GM23338 (cell line): ENCODE data around the gene WFDC12. TPM values are rescaled to one million over a fixed set of nuclear protein-coding genes. Genes with fewer than 3 reads are reported as not detected.

Experiments used
- ATAC-seq: fragments of 200-7000 bp; cut with Tn5 transposase; 3 replicates; pipeline ENCODE4 v1.9.1; 2020
- DNase-seq: peaks from one replicate; pipeline ENCODE4 v3.0.0-alpha.2; 2015; ENCODE audit warnings: low spot score
- H2AFZ ChIP-seq: fragments of 200-600 bp; sonication (generic); 2 replicates; pipeline ENCODE4 v1.8.0; 2016; ENCODE audit warnings: antibody characterized with exemption, mild to moderate bottlenecking, moderate library complexity
- H3F3A ChIP-seq: fragments of 200-600 bp; sonication (generic); replicated peaks from 2 replicates; pipeline ENCODE4 v1.8.0; 2017; ENCODE audit warnings: antibody characterized with exemption, mixed run types, low read depth
- H3K27ac ChIP-seq: fragments of 200-600 bp; sonication (generic); 2 replicates; pipeline ENCODE4 v1.6.1; 2016; ENCODE audit warnings: low read depth
- H3K27me3 ChIP-seq: fragments of 200-600 bp; sonication (generic); 2 replicates; pipeline ENCODE4 v1.8.0; 2016; ENCODE audit warnings: mild to moderate bottlenecking, mixed run types, moderate library complexity; ENCODE audit not compliant: insufficient read depth
- H3K36me3 ChIP-seq: fragments of 200-600 bp; sonication (generic); 2 replicates; pipeline ENCODE4 v1.8.0; 2016; ENCODE audit warnings: mild to moderate bottlenecking; ENCODE audit not compliant: insufficient read depth
- H3K4me1 ChIP-seq: fragments of 200-600 bp; sonication (generic); 2 replicates; pipeline ENCODE4 v1.8.0; 2016; ENCODE audit warnings: mild to moderate bottlenecking, moderate library complexity; ENCODE audit not compliant: insufficient read depth
- H3K4me2 ChIP-seq: fragments of 200-600 bp; sonication (generic); 2 replicates; pipeline ENCODE4 v1.7.1; 2017; ENCODE audit warnings: mixed run types
- H3K4me3 ChIP-seq: fragments of 200-600 bp; sonication (generic); 2 replicates; pipeline ENCODE4 v1.6.1; 2016; ENCODE audit warnings: mixed run types
- H3K79me2 ChIP-seq: fragments of 200-600 bp; sonication (generic); replicated peaks from 2 replicates; pipeline ENCODE4 v1.8.0; 2017; ENCODE audit warnings: mild to moderate bottlenecking; ENCODE audit not compliant: insufficient read depth
- H3K9me2 ChIP-seq: fragments of 200-600 bp; sonication (generic); 2 replicates; pipeline ENCODE4 v1.8.0; 2017; ENCODE audit not compliant: insufficient read depth
- H4K20me1 ChIP-seq: fragments of 200-600 bp; sonication (generic); replicated peaks from 2 replicates; pipeline ENCODE4 v1.8.0; 2017; ENCODE audit warnings: mild to moderate bottlenecking; ENCODE audit not compliant: insufficient read depth
- H3K27ac Mint-ChIP-seq: 2 replicates; pipeline ENCODE4 v1.8.0; 2020; ENCODE audit warnings: inconsistent platforms, mild to moderate bottlenecking, moderate library complexity, mixed read lengths
- H3K27me3 Mint-ChIP-seq: 3 replicates; pipeline ENCODE4 v1.8.0; 2022; ENCODE audit warnings: low read depth, mild to moderate bottlenecking, moderate library complexity, mixed read lengths, inconsistent platforms; ENCODE audit not compliant: insufficient read depth, poor library complexity
- H3K36me3 Mint-ChIP-seq: 3 replicates; pipeline ENCODE4 v1.8.0; 2021; ENCODE audit warnings: low read depth, mild to moderate bottlenecking, inconsistent platforms, moderate library complexity, mixed read lengths
- H3K4me1 Mint-ChIP-seq: 3 replicates; pipeline ENCODE4 v1.8.0; 2020; ENCODE audit warnings: mild to moderate bottlenecking, inconsistent platforms, mixed read lengths
- H3K4me3 Mint-ChIP-seq: 3 replicates; pipeline ENCODE4 v1.8.0; 2021; ENCODE audit warnings: moderate library complexity, mild to moderate bottlenecking, inconsistent platforms, mixed read lengths
- H3K9me3 Mint-ChIP-seq: 3 replicates; pipeline ENCODE4 v1.8.0; 2020; ENCODE audit warnings: moderate library complexity, mild to moderate bottlenecking, inconsistent platforms, mixed read lengths
- CREB1 ChIP-seq: fragments of 250-450 bp; sonication (Bioruptor Pico); IDR thresholded peaks from 2 replicates; pipeline ENCODE4 v1.5.0; 2020; ENCODE audit warnings: low read depth, mild to moderate bottlenecking, moderate library complexity
- EZH2phosphoT487 ChIP-seq: fragments of 200-600 bp; sonication (generic); IDR thresholded peaks from one replicate; pipeline ENCODE4 v1.8.1; 2018; ENCODE audit warnings: antibody characterized with exemption; ENCODE audit not compliant: unreplicated experiment
- JUNB ChIP-seq: IDR thresholded peaks from one replicate; pipeline ENCODE4 v1.6.1; 2016; ENCODE audit warnings: antibody characterized with exemption; ENCODE audit not compliant: unreplicated experiment
- NANOG ChIP-seq: IDR thresholded peaks from 2 replicates; pipeline ENCODE4 v1.6.1; 2016; ENCODE audit warnings: antibody characterized with exemption, borderline replicate concordance
- POLR2AphosphoS5 ChIP-seq: IDR thresholded peaks from 2 replicates; pipeline ENCODE4 v1.6.1; 2016; ENCODE audit warnings: antibody characterized with exemption, low read depth
- STAT1 ChIP-seq: IDR thresholded peaks from one replicate; pipeline ENCODE4 v1.6.1; 2016; ENCODE audit warnings: antibody characterized with exemption; ENCODE audit not compliant: unreplicated experiment
- ZNF114 ChIP-seq: fragments of 250-450 bp; sonication (Bioruptor Pico); IDR thresholded peaks from 2 replicates; pipeline ENCODE4 v1.5.0; 2020; ENCODE audit warnings: mild to moderate bottlenecking, moderate library complexity
- ZNF331 ChIP-seq: fragments of 250-450 bp; sonication (Bioruptor Pico); IDR thresholded peaks from 2 replicates; pipeline ENCODE4 v1.5.0; 2020; ENCODE audit warnings: low read depth, mild to moderate bottlenecking, moderate library complexity
- polyA plus RNA-seq: library from polyadenylated mRNA; unstranded; fragments of >200 nt; fragmentation: Nextera tagmentation; extraction: Ambion mirVana; gene quantifications from 2 replicates; pipeline ENCODE4 v1.2.1, GENCODE V29; 2016
- total RNA-seq: library from RNA; depleted of rRNA; stranded (reverse); fragments of >200 nt; shearing (Covaris generic); gene quantifications from 2 replicates; pipeline ENCODE4 v1.2.3, GENCODE V29; 2014
- TF ChIP-seq, protein P1 (sequence below), 2 experiments: fragments of 200-600 bp in 1 of 2; sonication (generic) in 1 of 2; conservative IDR thresholded peaks; 2 replicates each; pipeline versions ENCODE4 v1.5.1 to v1.6.1; 2016 to 2017; ENCODE audit warnings: antibody characterized with exemption in 2 of 2, low read depth in 2 of 2, mild to moderate bottlenecking in 2 of 2, moderate library complexity in 1 of 2
- TF ChIP-seq, protein P2 (sequence below): IDR thresholded peaks from one replicate; pipeline ENCODE4 v1.6.1; 2018; ENCODE audit warnings: antibody characterized with exemption; ENCODE audit not compliant: unreplicated experiment

WFDC12 gene
- total and polyA plus RNA-seq, 2 experiments from 2014 or later = not detected

DNA sequence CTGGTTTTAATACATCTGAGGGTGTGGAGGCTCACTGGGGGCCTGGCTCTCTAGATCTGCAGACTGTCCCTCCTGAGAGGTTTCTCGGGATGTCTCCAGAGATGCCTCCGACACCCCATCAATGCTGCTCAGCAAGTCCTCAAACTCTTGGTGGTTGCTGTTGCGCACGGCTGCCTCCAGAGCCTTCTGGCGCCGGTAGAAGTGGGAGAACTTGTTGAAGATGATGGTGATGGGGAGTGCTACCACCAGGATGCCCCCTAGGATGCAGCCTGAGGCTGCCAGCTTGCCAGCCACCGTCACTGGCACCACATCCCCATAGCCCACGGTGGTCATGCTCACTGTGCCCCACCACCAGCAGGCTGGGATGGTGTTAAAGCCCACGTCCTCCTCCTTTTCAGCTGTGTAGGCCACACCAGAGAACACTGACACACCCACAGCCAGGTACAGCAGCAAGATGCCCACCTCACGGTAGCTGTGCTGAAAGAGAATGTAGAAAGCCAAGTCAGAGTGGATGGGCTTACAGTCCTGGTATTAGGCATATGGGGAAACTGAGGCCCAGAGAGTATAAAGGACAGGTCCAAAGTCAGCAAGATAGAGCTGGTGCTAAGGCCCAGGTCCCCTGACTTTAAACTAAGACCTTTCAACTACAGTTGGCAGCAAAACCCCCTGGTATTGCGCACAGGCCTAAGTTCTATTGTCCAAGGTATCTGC is 29.2 kb downstream of the WFDC12 start (continued):
- no peak for TF ChIP-seq ZNF114 (CRISPR knock-in tag)
- no peak for TF ChIP-seq CREB1 (CRISPR knock-in tag)
- TF ChIP-seq, protein P1, sequence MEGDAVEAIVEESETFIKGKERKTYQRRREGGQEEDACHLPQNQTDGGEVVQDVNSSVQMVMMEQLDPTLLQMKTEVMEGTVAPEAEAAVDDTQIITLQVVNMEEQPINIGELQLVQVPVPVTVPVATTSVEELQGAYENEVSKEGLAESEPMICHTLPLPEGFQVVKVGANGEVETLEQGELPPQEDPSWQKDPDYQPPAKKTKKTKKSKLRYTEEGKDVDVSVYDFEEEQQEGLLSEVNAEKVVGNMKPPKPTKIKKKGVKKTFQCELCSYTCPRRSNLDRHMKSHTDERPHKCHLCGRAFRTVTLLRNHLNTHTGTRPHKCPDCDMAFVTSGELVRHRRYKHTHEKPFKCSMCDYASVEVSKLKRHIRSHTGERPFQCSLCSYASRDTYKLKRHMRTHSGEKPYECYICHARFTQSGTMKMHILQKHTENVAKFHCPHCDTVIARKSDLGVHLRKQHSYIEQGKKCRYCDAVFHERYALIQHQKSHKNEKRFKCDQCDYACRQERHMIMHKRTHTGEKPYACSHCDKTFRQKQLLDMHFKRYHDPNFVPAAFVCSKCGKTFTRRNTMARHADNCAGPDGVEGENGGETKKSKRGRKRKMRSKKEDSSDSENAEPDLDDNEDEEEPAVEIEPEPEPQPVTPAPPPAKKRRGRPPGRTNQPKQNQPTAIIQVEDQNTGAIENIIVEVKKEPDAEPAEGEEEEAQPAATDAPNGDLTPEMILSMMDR (conservative IDR thresholded peaks at IDR 0.05; ENCODE audit: low read depth in 2 of 2) = no peak
- TF ChIP-seq POLR2AphosphoS5 = no peak
- no peak for TF ChIP-seq JUNB
- TF ChIP-seq, protein P2, sequence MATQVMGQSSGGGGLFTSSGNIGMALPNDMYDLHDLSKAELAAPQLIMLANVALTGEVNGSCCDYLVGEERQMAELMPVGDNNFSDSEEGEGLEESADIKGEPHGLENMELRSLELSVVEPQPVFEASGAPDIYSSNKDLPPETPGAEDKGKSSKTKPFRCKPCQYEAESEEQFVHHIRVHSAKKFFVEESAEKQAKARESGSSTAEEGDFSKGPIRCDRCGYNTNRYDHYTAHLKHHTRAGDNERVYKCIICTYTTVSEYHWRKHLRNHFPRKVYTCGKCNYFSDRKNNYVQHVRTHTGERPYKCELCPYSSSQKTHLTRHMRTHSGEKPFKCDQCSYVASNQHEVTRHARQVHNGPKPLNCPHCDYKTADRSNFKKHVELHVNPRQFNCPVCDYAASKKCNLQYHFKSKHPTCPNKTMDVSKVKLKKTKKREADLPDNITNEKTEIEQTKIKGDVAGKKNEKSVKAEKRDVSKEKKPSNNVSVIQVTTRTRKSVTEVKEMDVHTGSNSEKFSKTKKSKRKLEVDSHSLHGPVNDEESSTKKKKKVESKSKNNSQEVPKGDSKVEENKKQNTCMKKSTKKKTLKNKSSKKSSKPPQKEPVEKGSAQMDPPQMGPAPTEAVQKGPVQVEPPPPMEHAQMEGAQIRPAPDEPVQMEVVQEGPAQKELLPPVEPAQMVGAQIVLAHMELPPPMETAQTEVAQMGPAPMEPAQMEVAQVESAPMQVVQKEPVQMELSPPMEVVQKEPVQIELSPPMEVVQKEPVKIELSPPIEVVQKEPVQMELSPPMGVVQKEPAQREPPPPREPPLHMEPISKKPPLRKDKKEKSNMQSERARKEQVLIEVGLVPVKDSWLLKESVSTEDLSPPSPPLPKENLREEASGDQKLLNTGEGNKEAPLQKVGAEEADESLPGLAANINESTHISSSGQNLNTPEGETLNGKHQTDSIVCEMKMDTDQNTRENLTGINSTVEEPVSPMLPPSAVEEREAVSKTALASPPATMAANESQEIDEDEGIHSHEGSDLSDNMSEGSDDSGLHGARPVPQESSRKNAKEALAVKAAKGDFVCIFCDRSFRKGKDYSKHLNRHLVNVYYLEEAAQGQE = no peak

DNA sequence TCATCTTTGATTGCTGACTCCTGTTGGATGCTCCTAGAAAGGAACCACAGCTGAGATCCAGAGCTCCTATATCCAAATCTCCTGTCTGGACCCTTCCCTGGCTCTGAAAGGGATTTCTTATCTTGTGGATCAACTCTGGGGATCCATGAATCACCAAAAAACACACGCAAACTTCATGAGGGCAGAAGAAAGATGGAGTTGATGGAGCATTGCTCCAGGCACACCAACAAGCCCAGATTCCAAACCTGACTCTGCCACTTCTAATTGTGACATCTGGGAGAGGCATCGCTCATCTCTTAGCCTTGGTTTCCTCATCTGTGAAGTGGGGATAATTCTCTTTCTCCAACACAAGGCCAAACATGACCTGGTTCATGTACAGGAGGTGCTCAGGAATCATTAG is 30.1 kb downstream of the WFDC12 start:
- no peak overlapping the region for H3K4me3 Mint-ChIP-seq
- H3K9me3 Mint-ChIP-seq = peaks cover 4% of the 10 kb centered on the region; the same call in 2 of the 3 replicates
- H3K27ac Mint-ChIP-seq = no peak overlapping the region

More for the DNA sequence above, 30.1 kb downstream of the WFDC12 start:
- no peaks in the 10 kb centered on the region for H3K36me3 ChIP-seq
- H3K79me2 ChIP-seq = no peaks in the 10 kb centered on the region
- no peak overlapping the region for H2AFZ ChIP-seq
- H3K27ac ChIP-seq = no peak overlapping the region
- peaks cover 23% of the 10 kb centered on the region for H3K27me3 Mint-ChIP-seq
- H3K4me2 ChIP-seq = no peak overlapping the region
- no peaks in the 10 kb centered on the region for H4K20me1 ChIP-seq
- no peak overlapping the region for H3K4me3 ChIP-seq
- ATAC-seq (no peak), DNase-seq (no peak)
- peaks cover 3% of the 10 kb centered on the region; the same call in 1 of the 3 replicates for H3K36me3 Mint-ChIP-seq
- H3K9me2 ChIP-seq = no peaks in the 10 kb centered on the region
- peaks cover 28% of the 10 kb centered on the region for H3K27me3 ChIP-seq
- TF ChIP-seq, protein P2 = no peak
- TF ChIP-seq EZH2phosphoT487 = no peak
- no peak for TF ChIP-seq NANOG
- no peak for TF ChIP-seq POLR2AphosphoS5
- no peak for TF ChIP-seq ZNF331 (CRISPR knock-in tag)
- no peak for TF ChIP-seq STAT1
- TF ChIP-seq CREB1 (CRISPR knock-in tag) = no peak
- no peak for TF ChIP-seq JUNB
- H3K4me1 ChIP-seq = peaks cover 5% of the 10 kb centered on the region
- 0 out of 2 replicates have a peak, but pooled peaks cover 5% of the 10 kb centered on the region for H3F3A ChIP-seq
- no peaks in the 10 kb centered on the region; the same call in 2 of the 3 replicates for H3K4me1 Mint-ChIP-seq
